ENCODE data around the gene FAM78B.

GRCh38 chr1:166117776-166118175, 49.0 kb downstream of the FAM78B start:
- TF ChIP-seq, protein P1, sequence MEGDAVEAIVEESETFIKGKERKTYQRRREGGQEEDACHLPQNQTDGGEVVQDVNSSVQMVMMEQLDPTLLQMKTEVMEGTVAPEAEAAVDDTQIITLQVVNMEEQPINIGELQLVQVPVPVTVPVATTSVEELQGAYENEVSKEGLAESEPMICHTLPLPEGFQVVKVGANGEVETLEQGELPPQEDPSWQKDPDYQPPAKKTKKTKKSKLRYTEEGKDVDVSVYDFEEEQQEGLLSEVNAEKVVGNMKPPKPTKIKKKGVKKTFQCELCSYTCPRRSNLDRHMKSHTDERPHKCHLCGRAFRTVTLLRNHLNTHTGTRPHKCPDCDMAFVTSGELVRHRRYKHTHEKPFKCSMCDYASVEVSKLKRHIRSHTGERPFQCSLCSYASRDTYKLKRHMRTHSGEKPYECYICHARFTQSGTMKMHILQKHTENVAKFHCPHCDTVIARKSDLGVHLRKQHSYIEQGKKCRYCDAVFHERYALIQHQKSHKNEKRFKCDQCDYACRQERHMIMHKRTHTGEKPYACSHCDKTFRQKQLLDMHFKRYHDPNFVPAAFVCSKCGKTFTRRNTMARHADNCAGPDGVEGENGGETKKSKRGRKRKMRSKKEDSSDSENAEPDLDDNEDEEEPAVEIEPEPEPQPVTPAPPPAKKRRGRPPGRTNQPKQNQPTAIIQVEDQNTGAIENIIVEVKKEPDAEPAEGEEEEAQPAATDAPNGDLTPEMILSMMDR (conservative IDR thresholded peaks at IDR 0.05; ENCODE audit: low read length) = no peak
- no peak for TF ChIP-seq EZH2phosphoT487 (IDR thresholded peaks at IDR 0.05; ENCODE audit: borderline replicate concordance)
